ENCODE measurements around the gene SUN1. TPM values are rescaled to one million over a fixed set of nuclear protein-coding genes. Genes with fewer than 3 reads are reported as not detected.

Gene SUN1
- total RNA-seq, 1 experiment from 2014 or later = 181 TPM

GRCh38 chr7:854118-854775 is 22.0 kb downstream of the SUN1 start:
- intact Hi-C loops (cut with micrococcal nuclease) = no loop called here
- Histone ChIP-seq H3K9me2 (ENCODE audit: insufficient read depth) (no peaks in the 10 kb centered on the region), H3K4me2 (ENCODE audit: low read length) (no peak overlapping the region), H3K79me2 (ENCODE audit: insufficient read depth, low read length) (peaks cover 32% of the 10 kb centered on the region), H3K4me1 (ENCODE audit: control insufficient read depth in 1 of 2, insufficient read depth in 2 of 2, low read length in 2 of 2) (no peaks in the 10 kb centered on the region), H3K4me3 (replicated peaks in 1 of 2; ENCODE audit: low read depth in 1 of 2, low read length in 2 of 2) (no peak overlapping the region), H3K9me3 (ENCODE audit: control insufficient read depth in 1 of 2, insufficient read depth in 1 of 2, low read depth in 1 of 2, low read length in 2 of 2) (no peaks in the 10 kb centered on the region), H4K20me1 (ENCODE audit: insufficient read depth) (no peaks in the 10 kb centered on the region), H2AFZ (ENCODE audit: low read depth, low read length, poor library complexity, severe bottlenecking) (no peak overlapping the region), H3K27ac (ENCODE audit: low read depth, low read length) (no peak overlapping the region), H3K27me3 (ENCODE audit: insufficient read depth, low read length) (no peaks in the 10 kb centered on the region), H3K36me3 (ENCODE audit: control insufficient read depth in 1 of 2, insufficient read depth in 2 of 2, low read length in 2 of 2) (peaks cover 29 to 57% of the 10 kb centered on the region in 2 experiments), H3K9ac (ENCODE audit: low read length) (no peak overlapping the region)
- ATAC-seq (no peak), DNase-seq (ENCODE audit: low read depth, low spot score) (no peak)
- ChIA-PET POLR2A (no interaction called here), RAD21 (ENCODE audit: low non-redundant PET in 1 of 2, low total read pairs in 2 of 2, uncharacterized antibody in 2 of 2, unreplicated experiment in 2 of 2) (no interaction called here), CTCF (no interaction called here)
- TF ChIP-seq CEBPB (IDR thresholded peaks at IDR 0.05; ENCODE audit: low read depth) (no peak), CBX3 (IDR thresholded peaks at IDR 0.05; ENCODE audit: low read depth) (no peak), SP1 (IDR thresholded peaks at IDR 0.05; ENCODE audit: low read depth) (no peak)
- no TSS peak for BruUV-seq (replicated peaks)

- no peak for DNase-seq (ENCODE audit: low read depth, low spot score)
- H3K4me3 ChIP-seq (replicated peaks in 1 of 2; ENCODE audit: low read depth in 1 of 2, low read length in 2 of 2) = no peak overlapping the region
- no peak overlapping the region for H3K9ac ChIP-seq (ENCODE audit: low read length)
- H3K9me3 ChIP-seq (ENCODE audit: control insufficient read depth in 1 of 2, insufficient read depth in 1 of 2, low read depth in 1 of 2, low read length in 2 of 2) = no peaks in the 10 kb centered on the region
- ChIA-PET POLR2A (no interaction called here), RAD21 (ENCODE audit: low non-redundant PET in 1 of 2, low total read pairs in 2 of 2, uncharacterized antibody in 2 of 2, unreplicated experiment in 2 of 2) (no interaction called here), CTCF (no interaction called here)
- no peaks in the 10 kb centered on the region for H3K4me1 ChIP-seq (ENCODE audit: control insufficient read depth in 1 of 2, insufficient read depth in 2 of 2, low read length in 2 of 2)
- intact Hi-C loops (cut with micrococcal nuclease) = no loop called here
- H3K9me2 ChIP-seq (ENCODE audit: insufficient read depth) = no peaks in the 10 kb centered on the region
- BruUV-seq (replicated peaks) = no TSS peak
- no peak overlapping the region for H2AFZ ChIP-seq (ENCODE audit: low read depth, low read length, poor library complexity, severe bottlenecking)
- no peak overlapping the region for H3K4me2 ChIP-seq (ENCODE audit: low read length)
- ATAC-seq = no peak
- H3K79me2 ChIP-seq (ENCODE audit: insufficient read depth, low read length) = peaks cover 18% of the 10 kb centered on the region; the same call in 1 of the 2 replicates
- no peaks in the 10 kb centered on the region for H3K27me3 ChIP-seq (ENCODE audit: insufficient read depth, low read length)
- no peaks in the 10 kb centered on the region for H4K20me1 ChIP-seq (ENCODE audit: insufficient read depth)
- peaks cover 29 to 62% of the 10 kb centered on the region in 2 experiments for H3K36me3 ChIP-seq (ENCODE audit: control insufficient read depth in 1 of 2, insufficient read depth in 2 of 2, low read length in 2 of 2)
- H3K27ac ChIP-seq (ENCODE audit: low read depth, low read length) = no peak overlapping the region
- TF ChIP-seq POLR2AphosphoS5 (IDR thresholded peaks at IDR 0.05; ENCODE audit: low read depth, low read length) = no peak
- TF ChIP-seq EGR1 (IDR thresholded peaks at IDR 0.05; ENCODE audit: low read depth) = no peak
- TF ChIP-seq EZH2 (IDR thresholded peaks at IDR 0.05) = no peak
- TF ChIP-seq REST (IDR thresholded peaks at IDR 0.05; ENCODE audit: low read depth) = no peak
- no peak for TF ChIP-seq CTCF (IDR thresholded peaks at IDR 0.05 in 2 of 3, conservative IDR thresholded peaks at IDR 0.05 in 1 of 3; ENCODE audit: borderline replicate concordance in 1 of 3, insufficient read depth in 1 of 3, low read depth in 2 of 3, low read length in 2 of 3)
- TF ChIP-seq SRF (IDR thresholded peaks at IDR 0.05; ENCODE audit: low read depth) = no peak
- no peak for TF ChIP-seq SIN3A (IDR thresholded peaks at IDR 0.05; ENCODE audit: low read depth)
- TF ChIP-seq CBX3 (IDR thresholded peaks at IDR 0.05; ENCODE audit: low read depth) = no peak
- no peak for TF ChIP-seq ATF3 (IDR thresholded peaks at IDR 0.05)
- TF ChIP-seq POLR2A (IDR thresholded peaks at IDR 0.05; ENCODE audit: borderline replicate concordance, extremely low read depth, insufficient read depth, insufficient read length) = no peak
Measured at GRCh38 chr7:855686-856369, 23.6 kb downstream of the SUN1 start.
